ENCODE results near the gene ADAM23.

DNA sequence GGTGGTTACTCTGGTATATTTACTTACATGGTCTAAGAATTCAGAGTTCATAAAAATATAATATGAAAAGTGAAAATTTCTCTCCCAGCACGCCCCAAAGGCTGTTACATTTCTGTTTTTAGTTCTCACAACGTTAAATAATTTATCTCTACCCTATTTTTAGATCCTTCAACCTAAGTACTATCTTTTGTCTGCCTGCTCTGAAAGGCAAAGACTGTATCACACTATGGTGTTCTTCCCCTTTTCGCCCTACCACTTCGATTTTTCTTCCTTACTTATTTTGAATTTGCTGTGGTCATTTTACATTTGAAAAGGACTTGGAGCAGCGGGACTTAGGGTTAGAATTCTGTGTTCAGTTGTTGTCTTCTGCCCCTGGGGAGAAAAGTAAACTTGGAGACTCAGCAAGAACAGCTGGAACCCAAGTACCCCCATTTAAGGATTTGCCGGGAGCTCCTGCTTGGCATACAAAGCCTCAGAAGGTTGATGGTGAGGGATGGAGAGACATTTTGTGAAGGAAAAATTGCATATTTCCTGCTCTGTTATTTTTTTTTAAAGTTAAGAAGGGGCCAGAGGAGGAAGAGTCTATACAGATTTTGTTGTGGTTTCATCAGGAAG, 19.0 kb downstream of the ADAM23 start:
- TF ChIP-seq, protein P1, sequence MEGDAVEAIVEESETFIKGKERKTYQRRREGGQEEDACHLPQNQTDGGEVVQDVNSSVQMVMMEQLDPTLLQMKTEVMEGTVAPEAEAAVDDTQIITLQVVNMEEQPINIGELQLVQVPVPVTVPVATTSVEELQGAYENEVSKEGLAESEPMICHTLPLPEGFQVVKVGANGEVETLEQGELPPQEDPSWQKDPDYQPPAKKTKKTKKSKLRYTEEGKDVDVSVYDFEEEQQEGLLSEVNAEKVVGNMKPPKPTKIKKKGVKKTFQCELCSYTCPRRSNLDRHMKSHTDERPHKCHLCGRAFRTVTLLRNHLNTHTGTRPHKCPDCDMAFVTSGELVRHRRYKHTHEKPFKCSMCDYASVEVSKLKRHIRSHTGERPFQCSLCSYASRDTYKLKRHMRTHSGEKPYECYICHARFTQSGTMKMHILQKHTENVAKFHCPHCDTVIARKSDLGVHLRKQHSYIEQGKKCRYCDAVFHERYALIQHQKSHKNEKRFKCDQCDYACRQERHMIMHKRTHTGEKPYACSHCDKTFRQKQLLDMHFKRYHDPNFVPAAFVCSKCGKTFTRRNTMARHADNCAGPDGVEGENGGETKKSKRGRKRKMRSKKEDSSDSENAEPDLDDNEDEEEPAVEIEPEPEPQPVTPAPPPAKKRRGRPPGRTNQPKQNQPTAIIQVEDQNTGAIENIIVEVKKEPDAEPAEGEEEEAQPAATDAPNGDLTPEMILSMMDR (IDR thresholded peaks at IDR 0.05) = no peak
- TF ChIP-seq POLR2A (IDR thresholded peaks at IDR 0.05) (no peak), EP300 (IDR thresholded peaks at IDR 0.05) (no peak)

Measured in tibial nerve (tissue), 4 donors.